Activated CD8-positive, alpha-beta memory T cell treated with anti-CD3 and anti-CD28 coated beads, Interleukin-2, amount 50 U/mL, for 4 hours (primary cell): Measurements from ENCODE around the gene SCN4B.

Experiments
- DNase-seq: peaks from one replicate; pipeline ENCODE4 v3.0.0-alpha.2; 2020

The SCN4B gene

DNA sequence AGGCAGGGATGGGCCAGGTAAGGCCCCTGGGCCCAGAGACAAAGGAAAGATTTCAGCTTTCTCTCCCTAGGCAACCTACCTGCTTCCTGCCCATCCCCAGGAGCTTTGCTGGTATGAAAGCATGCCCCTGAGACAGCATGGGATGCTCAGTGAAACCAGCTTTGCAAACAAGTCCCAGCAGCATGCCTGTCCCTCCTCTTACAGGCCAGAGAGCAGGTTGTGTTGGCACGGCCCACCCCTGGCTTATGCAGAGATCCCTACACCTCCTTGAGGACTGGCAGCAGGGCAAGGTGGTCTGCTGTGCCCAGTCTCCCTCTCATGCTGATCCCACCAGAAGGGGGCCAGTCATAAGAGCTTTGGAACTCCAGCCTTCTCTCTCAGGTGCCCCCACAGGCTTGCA, 3.1 kb downstream of the SCN4B start:
- no peak for DNase-seq

DNA sequence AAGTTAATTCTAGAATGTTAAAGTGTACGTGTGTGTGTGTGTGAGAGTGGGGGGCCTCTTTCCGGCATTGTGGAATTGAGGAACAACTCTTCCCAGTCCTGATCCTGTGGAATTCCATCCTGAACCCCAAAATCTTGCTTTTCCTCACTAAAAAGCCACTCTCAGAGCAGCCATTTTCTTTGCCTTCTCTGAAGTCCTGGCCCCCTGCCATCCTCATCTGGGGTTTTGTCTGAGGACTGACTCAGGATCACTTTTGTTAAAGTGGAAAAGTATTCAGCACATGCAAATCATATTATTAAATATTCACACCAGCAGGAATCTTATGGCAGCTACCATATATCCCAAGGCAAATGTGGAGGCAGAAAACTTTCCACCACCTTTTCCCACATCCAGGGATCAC, 3.8 kb downstream of the SCN4B start:
- DNase-seq = no peak

DNA sequence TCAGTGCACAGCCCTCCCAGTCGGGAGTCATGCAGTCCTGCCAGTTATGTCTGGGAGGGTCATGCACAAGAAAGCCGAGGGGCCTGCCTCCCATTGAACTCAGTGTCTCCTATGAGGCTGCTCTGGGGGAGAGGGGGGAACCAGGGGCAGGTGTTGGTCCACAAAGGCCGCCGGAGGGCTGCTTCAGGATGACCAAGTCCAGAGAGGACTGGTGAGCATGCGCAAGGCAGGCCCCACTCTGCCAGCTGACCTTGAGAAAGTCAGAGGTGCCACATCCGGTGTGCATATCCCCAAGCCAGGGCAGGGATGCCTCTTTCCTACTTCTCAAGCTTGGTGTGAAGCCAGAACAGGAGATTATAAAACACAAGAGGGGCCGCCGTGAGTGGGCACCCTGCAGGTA, 4.4 kb downstream of the SCN4B start:
- no peak for DNase-seq

DNA sequence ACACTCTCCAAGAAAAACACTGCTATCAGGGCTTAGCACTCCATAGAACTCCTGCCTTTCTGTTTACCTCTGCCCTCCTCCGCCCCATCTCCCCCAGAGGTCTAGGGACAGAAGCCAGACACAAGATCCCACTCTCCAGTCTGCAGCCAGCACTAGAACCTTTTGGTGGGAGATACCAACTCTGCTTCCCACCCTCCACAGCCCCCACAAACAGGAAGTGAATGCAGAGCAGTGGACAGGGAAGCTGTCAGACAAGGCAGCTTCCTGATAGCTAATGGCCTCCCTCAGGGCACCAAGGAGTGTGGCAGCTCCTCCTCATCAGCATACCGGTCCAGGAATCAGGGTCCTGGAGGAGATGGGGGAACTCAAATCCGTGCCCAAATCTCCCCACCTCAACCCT, 5.1 kb downstream of the SCN4B start:
- DNase-seq = no peak

DNA sequence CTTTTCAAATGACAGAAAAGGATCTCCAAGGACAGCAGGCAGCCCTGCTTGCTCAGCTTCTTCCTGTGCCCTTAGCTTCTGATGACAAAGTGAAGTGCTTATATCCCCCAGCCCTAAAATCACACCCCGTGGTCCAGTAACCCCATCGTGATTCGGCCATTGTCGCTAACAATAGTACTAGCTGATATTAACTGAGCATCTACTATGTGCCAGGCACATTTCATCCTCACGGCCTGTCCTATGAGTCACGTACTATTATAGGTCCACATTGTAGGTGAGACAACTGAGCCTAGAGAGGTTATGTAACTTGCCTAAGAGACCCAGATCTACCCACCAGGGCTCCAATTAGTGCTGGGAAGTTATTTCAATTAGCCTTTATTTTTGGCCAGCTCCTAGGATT, 6.1 kb downstream of the SCN4B start:
- DNase-seq = no peak

DNA sequence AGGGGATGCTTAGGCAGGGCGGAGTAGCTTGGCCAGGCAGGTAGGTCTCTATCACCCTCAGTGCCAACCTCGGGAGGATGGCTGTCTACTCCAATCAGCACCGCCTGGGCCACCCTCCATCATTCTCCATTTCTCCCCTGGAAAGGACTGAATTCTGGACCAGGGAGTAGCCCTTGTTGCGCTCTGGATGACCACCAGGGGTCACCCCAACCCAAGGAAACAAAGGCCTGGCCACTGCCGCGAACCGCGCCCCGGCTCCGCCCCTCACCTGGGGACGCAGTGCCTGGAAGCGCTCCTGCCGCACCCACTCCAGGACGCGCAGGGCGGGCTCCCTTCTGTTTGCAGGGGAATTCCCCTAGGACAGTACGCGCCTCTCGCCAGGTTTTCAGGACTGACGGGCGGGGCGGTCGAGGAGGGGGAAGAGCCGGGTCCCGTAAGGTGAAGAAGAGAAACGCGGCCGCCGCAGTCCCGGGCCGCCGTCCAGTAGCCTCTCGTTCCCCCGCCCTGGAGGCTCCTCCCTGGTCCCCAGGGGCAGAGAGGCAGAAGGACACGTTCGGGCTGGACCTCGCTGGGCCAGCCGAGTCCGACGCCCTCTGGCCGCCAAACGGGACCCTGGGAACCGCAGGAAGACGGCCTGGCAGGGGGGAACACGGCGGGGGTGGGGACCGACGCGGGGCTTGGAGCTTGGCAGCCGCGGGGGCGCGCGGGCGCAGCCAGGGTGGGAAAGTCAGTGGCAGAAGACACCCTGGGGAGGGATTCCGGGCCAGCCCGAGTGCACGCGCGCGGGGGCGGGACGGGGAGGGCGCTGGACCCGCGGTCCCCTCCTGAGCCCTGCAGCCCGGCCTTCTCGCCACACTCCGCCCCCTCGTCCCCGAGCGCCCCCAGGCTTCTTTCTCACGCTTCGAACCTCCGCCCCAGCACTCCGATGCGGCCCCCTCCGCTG, 7.1 kb downstream of the SCN4B start:
- DNase-seq = peak; percentile 86

DNA sequence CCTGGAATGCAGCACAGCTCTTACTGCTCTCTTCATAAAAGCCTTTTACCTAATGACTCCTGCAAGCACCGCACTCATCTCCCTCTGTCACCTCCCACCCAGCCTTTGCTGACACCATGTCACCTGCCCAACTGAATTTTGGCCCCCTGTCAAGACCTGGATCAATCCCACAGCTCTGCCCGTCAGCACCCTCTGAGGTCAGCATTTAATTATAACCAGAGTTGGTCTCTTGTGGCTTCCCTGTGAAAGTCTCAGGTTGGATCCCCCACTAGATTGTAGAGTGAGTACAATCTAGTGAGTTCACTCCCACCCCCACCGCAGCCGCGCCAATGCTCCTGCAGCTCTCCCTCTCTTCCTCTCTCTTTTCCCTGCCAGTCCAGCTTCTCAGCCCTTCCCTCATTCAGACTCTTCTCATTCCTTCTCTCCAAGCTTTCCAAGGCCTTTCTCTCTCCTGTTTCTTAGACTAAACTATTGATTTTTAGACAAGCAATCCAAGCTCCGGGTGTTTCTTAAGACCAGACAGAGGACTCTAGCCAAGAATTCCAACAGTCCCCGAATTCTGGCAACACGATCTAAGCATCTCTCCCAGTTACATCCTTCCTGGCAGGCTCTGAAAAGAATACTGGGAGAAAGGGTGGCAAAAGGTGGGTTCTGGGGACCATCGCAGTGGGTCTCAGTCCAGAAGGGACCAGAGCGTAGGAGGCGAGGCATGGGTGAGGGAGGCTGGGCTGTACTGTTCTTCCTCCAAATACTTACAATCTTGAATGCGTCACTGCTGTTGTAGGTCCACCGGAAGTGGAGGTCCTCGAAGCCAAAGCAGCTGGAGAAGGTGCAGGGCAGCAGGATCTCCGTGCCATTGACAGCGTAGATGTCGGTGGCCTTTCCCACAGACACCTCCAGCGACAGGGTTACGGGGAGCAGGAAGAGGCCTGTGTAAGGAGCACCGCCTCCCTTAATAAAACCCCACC, 8.0 kb downstream of the SCN4B start:
- DNase-seq = no peak

DNA sequence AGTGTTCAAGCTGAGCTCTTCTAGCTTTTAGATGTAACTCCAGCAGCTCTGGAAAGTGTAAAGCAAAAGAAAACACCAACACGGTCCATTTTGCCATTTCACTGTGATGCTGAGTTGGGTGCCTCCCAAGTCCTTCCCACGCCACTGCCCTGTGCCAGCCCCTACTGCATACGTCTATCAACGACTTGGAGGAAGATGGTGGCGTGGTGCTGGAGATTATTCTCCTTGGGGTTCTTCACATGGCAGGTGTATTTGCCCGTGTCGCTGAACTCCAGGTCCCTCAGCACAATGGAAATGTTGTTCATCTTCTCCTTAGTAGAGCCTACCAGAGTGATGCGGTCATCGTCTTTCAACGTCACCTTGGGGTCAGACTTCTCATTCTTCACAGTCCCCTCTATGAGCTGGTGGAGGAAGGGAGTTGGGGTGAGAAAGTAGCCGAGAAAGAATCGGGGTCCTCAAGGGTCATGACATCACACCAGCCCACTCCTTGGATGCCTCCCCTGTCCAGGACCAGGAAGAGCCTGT, 8.9 kb downstream of the SCN4B start:
- no peak for DNase-seq

DNA sequence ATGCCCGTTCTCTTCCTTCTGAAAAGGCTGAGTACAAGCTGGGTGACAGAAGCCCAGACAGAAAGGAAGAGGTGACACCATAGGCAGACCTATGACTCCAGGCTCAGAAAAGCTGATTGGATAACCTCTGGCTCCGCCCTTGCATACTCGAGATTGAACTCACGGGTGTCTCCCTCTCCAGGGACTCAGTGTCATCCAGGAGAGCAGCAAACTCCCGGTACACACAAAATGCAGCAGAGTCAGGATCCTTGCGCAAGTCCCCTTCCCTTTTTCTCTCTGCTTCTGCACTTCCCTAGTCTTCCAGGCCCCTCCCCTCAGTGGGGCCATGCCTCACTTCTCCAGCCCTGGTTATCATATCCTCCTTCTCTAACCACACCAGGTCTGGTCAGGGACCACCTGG, 9.8 kb downstream of the SCN4B start:
- no peak for DNase-seq

DNA sequence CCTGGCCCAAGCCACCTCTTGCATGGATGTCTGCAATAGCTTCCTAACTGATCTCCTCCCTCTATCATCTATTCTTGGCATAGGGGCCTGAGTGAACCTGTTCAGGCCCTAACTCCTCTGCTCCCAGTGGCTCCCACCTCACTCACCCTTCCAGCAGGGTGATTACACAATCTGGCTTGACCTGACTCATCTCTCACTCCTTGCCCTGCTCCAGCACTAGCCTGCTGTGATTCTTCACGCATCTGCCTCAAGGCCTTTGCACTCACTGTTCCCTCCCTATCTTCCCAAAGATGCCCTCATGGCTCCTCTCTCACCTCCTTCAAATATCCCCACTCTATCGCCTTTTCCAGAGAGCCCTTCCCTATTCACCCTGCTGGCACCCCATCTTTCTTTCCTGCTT, 10.5 kb downstream of the SCN4B start:
- no peak for DNase-seq

DNA sequence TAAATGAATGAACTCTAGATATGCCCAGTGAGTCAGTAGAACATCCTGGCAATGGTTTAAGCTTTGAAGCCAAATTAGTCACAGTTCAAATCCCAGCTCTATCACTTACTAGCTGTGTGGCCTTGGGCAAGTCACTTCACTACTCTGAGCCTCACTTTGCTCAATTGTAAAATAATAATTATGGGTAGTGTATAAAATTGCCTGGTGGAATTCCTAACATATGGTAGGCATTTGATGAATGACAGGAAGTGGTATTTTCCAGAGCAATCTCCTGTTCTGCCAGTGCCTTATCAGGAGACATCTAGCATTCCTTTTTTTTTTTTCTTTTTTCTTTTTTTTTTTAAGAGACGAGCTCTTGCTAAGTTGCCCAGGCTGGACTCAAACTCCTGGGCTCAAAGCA, 13.0 kb downstream of the SCN4B start:
- DNase-seq = no peak

DNA sequence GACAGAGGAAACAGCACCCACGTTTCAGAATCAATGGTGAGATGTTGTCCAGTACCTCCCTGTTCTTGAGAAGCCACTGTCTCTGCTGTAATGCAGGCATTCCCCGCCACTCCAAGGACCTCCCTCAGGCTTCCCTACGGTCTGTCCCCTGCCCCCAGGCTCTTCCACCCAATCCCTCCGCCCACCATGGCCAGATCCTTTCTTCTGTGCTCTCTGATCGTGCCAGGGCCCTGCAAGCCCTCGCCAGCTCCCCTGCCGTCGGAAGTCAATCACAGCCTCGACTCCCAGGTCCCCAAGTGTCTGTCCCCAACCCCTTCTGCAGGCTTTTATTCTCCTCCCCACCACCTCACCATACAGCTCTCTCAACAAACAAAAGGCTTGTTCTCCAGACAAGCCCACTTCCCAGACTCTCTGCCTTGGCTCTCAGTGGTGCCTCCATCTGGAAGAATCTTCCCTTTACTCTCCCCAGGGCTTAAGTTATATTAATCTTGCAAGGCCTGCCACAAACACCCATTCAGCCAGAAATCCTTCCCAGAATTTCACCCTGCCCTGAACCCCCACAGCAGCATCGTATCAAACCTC, 13.7 kb downstream of the SCN4B start:
- no peak for DNase-seq

DNA sequence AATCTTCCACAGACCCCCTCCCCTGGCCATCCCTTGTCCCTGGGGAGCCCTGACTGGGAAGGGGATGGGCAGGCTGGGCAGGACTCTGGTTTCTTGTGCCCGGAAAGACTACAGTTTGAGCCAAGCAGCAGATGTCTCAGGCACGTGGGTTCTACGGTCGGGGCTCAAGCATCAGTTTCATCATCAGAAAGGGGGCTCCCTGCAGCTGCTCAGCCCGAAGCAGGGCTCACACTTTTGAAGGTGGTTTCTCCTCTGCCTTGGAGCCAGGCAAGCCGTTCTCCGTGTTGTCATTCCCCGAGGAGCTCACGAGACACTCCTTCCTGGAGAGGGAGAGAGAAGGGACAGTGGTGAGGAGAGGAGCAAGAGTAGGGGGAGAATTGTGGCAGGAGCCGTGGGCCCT, 15.8 kb downstream of the SCN4B start:
- DNase-seq = no peak

DNA sequence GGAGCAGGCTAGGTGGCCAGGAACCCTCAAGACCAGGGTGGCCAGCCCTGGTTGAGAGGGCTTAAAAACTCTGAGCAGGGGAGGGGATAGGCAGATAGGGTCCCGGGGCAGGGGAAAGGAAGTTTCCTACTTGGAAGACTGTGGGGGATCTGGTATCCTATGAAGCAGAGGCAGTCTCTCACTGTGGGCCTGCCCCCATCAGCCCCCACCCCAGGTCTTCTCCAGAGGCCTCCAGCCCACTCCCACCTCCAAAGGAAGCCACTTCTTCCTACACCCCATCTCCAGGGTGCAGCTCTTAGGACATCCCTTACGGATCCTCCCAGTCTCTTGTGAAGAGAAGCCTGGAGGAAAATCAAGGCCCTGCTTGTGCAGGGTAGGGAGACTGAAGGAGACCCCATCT, 16.3 kb downstream of the SCN4B start:
- no peak for DNase-seq

DNA sequence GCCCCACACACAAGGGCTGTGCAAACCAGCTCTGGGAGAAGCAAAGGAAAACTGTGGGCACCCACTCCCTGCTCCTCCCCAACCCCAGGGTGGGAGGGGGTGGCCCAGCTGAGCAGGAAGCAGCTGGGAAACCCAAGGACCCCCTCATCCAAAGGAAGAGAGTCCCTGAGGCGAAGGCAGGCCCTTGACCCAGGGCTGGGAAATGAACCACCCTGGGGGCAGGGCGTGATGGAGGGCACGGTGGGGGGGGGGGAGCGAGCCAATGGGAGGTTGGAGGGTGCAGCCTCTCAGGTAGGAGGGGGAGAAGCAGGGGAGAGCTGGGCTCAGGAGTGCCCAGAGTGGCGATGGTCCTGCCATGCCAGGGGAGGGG, 16.8 kb downstream of the SCN4B start:
- no peak for DNase-seq

DNA sequence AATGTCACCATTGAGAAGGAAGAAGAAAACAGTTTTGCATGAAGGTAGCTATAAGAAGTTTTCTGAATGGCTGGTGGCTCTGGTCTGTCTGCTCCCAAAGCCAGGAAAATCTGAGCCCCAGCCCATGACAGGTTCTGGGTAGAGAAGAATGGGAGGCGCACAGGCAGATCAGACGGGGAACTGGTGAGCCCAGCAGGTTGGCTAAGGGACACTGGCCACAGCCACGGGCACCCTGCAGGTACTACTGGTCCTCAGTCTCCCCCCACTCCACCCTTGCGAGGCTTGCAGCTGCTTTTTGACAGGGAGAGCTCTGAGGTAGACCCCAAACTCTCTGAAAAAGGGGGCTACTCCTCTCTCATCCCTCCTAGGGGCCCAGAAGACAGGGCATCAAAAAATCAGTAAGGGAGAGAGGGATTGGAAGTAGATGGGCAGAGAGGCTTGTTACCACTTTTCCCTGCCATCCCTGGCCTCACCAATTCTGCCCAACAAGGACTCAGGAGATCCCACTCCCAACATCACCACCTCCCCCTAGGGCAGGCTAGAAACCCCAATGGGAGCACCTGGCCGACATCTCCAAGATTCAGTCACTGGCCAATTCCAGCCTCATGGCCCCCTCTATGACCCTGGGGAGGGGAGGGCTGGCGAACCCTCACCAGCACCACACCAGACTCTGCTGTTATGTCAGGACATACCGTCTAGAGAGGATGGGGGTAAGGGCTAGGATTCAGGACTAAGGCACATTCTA, 17.4 kb downstream of the SCN4B start:
- DNase-seq = no peak

DNA sequence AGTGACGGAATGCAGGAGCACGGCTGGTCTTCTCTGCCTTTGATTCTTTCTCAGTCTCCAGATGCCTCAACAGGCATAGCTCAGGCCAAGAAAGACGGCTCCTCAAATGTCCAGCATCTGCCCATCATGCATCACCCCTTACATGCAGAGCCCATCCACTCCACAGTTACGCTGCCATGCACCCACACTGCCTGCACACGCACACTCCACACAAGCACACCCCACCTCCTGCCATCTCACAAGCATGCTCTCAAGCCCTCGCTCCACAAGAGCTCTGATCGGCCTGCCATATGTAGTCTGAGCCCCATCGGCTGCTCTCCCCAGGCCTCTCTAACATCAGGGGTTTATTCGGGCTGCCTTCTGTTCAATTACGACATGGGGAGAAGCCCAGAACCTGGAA, 18.8 kb downstream of the SCN4B start:
- DNase-seq = no peak

DNA sequence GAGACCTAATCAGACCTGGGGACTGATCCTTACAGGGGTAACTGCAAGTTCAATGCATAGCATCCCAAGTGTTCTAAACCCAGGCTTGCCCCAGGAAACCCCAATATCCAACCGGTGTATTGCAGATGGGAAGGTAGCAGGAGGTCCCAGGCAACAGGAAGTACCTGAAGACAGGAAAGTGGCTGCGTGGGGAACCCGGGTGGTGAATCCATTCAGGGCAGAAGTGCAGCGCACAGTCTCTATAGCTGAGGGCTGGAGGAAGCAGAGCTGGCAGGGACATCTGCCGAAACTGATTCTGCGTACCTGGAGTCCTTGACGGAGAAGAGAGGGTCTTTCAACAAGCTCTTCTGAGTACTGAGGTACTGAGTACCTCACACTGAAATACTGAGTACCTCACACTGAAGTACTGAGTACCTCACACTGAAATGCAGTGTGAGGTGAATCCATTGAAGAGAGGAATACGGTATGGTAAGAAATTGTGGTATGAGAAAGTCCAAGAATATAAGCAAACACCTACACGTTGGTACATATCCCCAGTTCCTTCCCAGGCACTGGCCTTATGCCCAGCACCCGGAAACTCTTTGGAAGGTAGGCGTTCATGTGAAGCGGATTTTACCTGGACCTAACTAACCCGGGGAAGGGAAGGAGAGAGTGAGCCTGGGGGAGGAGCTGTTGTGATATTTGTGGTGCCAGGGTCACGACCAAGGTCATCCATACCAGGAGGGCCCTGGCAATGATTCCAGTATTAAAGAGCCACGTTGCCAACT, 20.1 kb downstream of the SCN4B start:
- DNase-seq = no peak

DNA sequence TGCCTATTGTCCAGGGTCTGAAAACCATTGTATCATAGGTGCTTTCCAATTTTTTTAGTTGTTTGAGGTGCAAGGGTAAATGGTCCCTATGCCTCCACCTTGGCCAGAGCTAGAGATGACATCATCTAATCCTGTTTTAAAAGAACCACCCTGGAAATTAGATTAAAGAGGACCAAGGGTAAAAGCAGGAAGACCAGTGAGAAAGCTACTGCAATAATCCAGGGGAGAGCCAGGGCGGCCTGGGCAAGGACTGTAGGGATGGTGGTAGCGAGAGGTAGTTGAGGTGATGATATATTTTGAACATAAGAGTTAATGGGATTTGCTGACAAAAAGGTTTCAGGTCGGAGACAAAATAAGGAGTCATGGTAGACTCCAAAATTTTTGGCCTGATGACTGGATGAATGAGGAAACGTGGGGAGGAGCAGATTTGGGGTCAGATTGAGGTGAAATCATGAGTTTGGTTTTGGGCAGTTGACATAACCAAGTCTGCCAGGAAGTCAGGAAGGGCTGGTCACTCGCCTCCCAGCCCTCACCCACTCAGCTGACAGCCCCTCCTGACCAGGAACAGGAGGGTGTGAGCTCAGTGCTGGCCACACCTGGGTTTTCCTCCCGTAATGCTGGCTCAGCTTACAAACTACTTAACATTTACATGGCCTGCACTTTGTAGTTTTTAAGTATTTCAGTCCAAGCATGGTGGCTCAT, 23.0 kb downstream of the SCN4B start:
- no peak for DNase-seq

DNA sequence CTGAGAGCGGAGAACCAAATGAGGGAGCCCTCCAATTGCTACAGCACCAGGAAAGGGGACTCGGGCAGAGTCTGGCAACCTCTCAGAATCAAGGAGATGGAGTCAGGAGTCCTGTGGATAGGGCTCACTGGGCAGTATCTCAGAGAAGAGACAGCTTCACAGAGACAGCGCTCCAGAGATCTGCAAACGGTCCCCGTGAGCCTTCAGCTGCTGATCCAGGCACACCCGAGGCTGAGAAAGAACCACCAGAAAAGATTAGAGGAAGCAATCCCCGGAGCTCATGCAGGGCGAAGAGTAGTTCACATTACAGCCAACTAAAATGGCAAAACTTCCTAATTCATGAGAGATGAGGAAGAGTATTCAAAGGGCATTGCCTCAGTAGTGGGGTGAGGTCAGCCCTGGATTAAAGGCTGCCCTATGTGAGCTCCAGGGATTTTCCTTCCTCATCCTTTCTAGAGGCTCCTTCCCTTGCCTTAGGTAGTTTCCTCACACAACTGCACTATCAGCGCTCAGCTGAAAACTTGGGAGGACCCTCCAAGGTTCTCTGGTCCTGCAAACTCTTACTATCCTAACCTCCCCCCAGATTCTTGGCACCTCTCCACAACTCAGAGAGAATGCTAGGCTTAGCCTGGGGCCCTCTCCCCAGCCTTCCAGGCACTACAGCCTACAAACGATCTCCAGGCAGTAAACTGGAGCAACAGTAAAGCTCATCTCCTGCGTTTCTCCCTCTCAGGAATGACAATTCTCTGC, 23.7 kb downstream of the SCN4B start:
- DNase-seq = no peak
